ENCODE measurements around the gene ANKHD1. TPM values are rescaled to one million over a fixed set of nuclear protein-coding genes. Genes with fewer than 3 reads are reported as not detected.

ANKHD1 gene
- total and polyA plus RNA-seq, 9 of the 15 experiments (the other 6 are each of a cell fraction or from before 2014, with no cell fraction given) = 38.9 to 138 (median 78.7) TPM

- no peak for TF ChIP-seq ZNF408 (CRISPR knock-in tag; IDR thresholded peaks at IDR 0.05; ENCODE audit: low read depth)
- 0 out of 2 replicates have a peak, but pooled peaks have one; percentile 71 for TF ChIP-seq ZNF57 (CRISPR knock-in tag; IDR thresholded peaks at IDR 0.05)
- TF ChIP-seq SAP30 (IDR thresholded peaks at IDR 0.05; ENCODE audit: borderline replicate concordance, insufficient read depth, low read depth, low read length, poor library complexity, severe bottlenecking) = no peak
- TF ChIP-seq LCOR (CRISPR knock-in tag; IDR thresholded peaks at IDR 0.05) = no peak
- TF ChIP-seq ZNF444 (CRISPR knock-in tag; IDR thresholded peaks at IDR 0.05) = no peak
- TF ChIP-seq YBX1 (IDR thresholded peaks at IDR 0.05) = no peak
- TF ChIP-seq ZNF140 (CRISPR knock-in tag; IDR thresholded peaks at IDR 0.05) = no peak
- peak in 1 of 2 experiments; percentile 99; a peak in 2 of 4 replicates for TF ChIP-seq MLLT1 (IDR thresholded peaks at IDR 0.05)
- no peak for TF ChIP-seq ZNF766 (CRISPR knock-in tag; conservative IDR thresholded peaks at IDR 0.05)
- TF ChIP-seq THRAP3 (IDR thresholded peaks at IDR 0.05; ENCODE audit: borderline replicate concordance) = no peak
- no peak for TF ChIP-seq TAF15 (IDR thresholded peaks at IDR 0.05; ENCODE audit: low read depth, low read length)
- peak; percentile 69; the same call in 1 of the 2 replicates for TF ChIP-seq NR4A1 (CRISPR knock-in tag; IDR thresholded peaks at IDR 0.05)
- no peak for TF ChIP-seq NR4A1 (tag; IDR thresholded peaks at IDR 0.05)
- TF ChIP-seq E4F1 (CRISPR knock-in tag; IDR thresholded peaks at IDR 0.05; ENCODE audit: borderline replicate concordance) = no peak
- TF ChIP-seq POLR2AphosphoS2 (IDR thresholded peaks at IDR 0.05; ENCODE audit: low read length) = no peak
- no peak for TF ChIP-seq SRSF7 (optimal IDR thresholded peaks at IDR 0.05; ENCODE audit: low read depth, low read length)
- peak; percentile 24 for TF ChIP-seq TFE3 (CRISPR knock-in tag; IDR thresholded peaks at IDR 0.05)
- no peak for TF ChIP-seq CBFA2T3 (IDR thresholded peaks at IDR 0.05)
- TF ChIP-seq ZNF561 (CRISPR knock-in tag; conservative IDR thresholded peaks at IDR 0.05) = 0 out of 2 replicates have a peak, but pooled peaks have one; percentile 34
- TF ChIP-seq TAF7 (tag; IDR thresholded peaks at IDR 0.05) = peak; percentile 91
- no peak for TF ChIP-seq ZNF785 (CRISPR knock-in tag; IDR thresholded peaks at IDR 0.05)
- no peak for TF ChIP-seq SNIP1 (IDR thresholded peaks at IDR 0.05; ENCODE audit: low read depth)
- no peak for TF ChIP-seq HEY1 (CRISPR knock-in tag; IDR thresholded peaks at IDR 0.05; ENCODE audit: borderline replicate concordance)
- TF ChIP-seq NCOA2 (IDR thresholded peaks at IDR 0.05; ENCODE audit: partially characterized antibody in 2 of 2) = no peak
These were observed at the start of gene ANKHD1 (continued) for GRCh38 chr5:140401362-140402257.
